Central memory CD8-positive, alpha-beta T cell (primary cell): Measurements from ENCODE around the gene ZFYVE28.

Experiments used
- ATAC-seq: fragments of 150-1000 bp; cut with Tn5 transposase; replicated peaks from 2 replicates; pipeline ENCODE4 v1.10.0; 2022; ENCODE audit warnings: mild to moderate bottlenecking, moderate FRiP score, moderate number of reproducible peaks; ENCODE audit not compliant: poor library complexity, severe bottlenecking; ENCODE audit errors: extremely low read depth
- DNase-seq, 2 donors: peaks; one replicate each; pipeline ENCODE4 v3.0.0; 2021; ENCODE audit warnings: low spot score in 2 of 2
- H3K27ac Mint-ChIP-seq: one replicate; pipeline ENCODE4 v1.8.0; 2022; ENCODE audit warnings: low read depth, mild to moderate bottlenecking, moderate library complexity, mixed read lengths
- H3K27me3 Mint-ChIP-seq: one replicate; pipeline ENCODE4 v1.8.0; 2022; ENCODE audit warnings: mixed read lengths
- H3K36me3 Mint-ChIP-seq: one replicate; pipeline ENCODE4 v1.8.0; 2022; ENCODE audit warnings: mild to moderate bottlenecking, moderate library complexity, mixed read lengths; ENCODE audit not compliant: insufficient read depth
- H3K4me1 Mint-ChIP-seq: one replicate; pipeline ENCODE4 v1.8.0; 2022; ENCODE audit warnings: mixed read lengths
- H3K4me3 Mint-ChIP-seq: one replicate; pipeline ENCODE4 v1.8.0; 2022; ENCODE audit warnings: mild to moderate bottlenecking, moderate library complexity, mixed read lengths
- H3K9me3 Mint-ChIP-seq: one replicate; pipeline ENCODE4 v1.8.0; 2022; ENCODE audit warnings: mixed read lengths

ZFYVE28 gene

GRCh38 chr4:2322227-2322626 lies 96.2 kb downstream of the ZFYVE28 start:
- Mint-ChIP-seq H3K27ac (no peak overlapping the region), H3K4me3 (no peak overlapping the region), H3K9me3 (no peaks in the 10 kb centered on the region), H3K27me3 (no peaks in the 10 kb centered on the region), H3K36me3 (peaks cover 1% of the 10 kb centered on the region), H3K4me1 (peaks cover 27% of the 10 kb centered on the region)
- ATAC-seq = no peak
- DNase-seq = peak in 1 of 2 donors; percentile 7

GRCh38 chr4:2321279-2322196 lies 96.9 kb downstream of the ZFYVE28 start:
- Mint-ChIP-seq H3K27me3 (no peaks in the 10 kb centered on the region), H3K36me3 (peaks cover 1% of the 10 kb centered on the region), H3K4me3 (peak overlapping the region; percentile 3), H3K27ac (peak overlapping the region; percentile 84), H3K9me3 (no peaks in the 10 kb centered on the region), H3K4me1 (peaks cover 27% of the 10 kb centered on the region)
- ATAC-seq (no peak), DNase-seq (peak in 1 of 2 donors; percentile 6)

- ATAC-seq (no peak), DNase-seq (no peak)
- Mint-ChIP-seq H3K4me3 (peak overlapping the region; percentile 3), H3K9me3 (no peaks in the 10 kb centered on the region), H3K36me3 (peaks cover 1% of the 10 kb centered on the region), H3K27me3 (no peaks in the 10 kb centered on the region), H3K27ac (peak overlapping the region; percentile 84), H3K4me1 (peaks cover 27% of the 10 kb centered on the region)
These were observed 97.7 kb downstream of the ZFYVE28 start for GRCh38 chr4:2320746-2321145.

GRCh38 chr4:2320152-2320551 lies 98.3 kb downstream of the ZFYVE28 start:
- Mint-ChIP-seq H3K9me3 (no peaks in the 10 kb centered on the region), H3K4me1 (peaks cover 27% of the 10 kb centered on the region), H3K4me3 (no peak overlapping the region), H3K27me3 (no peaks in the 10 kb centered on the region), H3K36me3 (peaks cover 1% of the 10 kb centered on the region), H3K27ac (peak overlapping the region; percentile 25)
- ATAC-seq (peak; percentile 58), DNase-seq (peak in 1 of 2 donors; percentile 16)

- no peaks in the 10 kb centered on the region for H3K27me3 Mint-ChIP-seq
- DNase-seq = peak in 1 of 2 donors; percentile 3
- no peaks in the 10 kb centered on the region for H3K36me3 Mint-ChIP-seq
- no peak for ATAC-seq
- H3K4me1 Mint-ChIP-seq = peaks cover 27% of the 10 kb centered on the region
- no peak overlapping the region for H3K4me3 Mint-ChIP-seq
- H3K27ac Mint-ChIP-seq = peak overlapping the region; percentile 26
- H3K9me3 Mint-ChIP-seq = no peaks in the 10 kb centered on the region
These were observed 99.6 kb downstream of the ZFYVE28 start for GRCh38 chr4:2318885-2319284.

GRCh38 chr4:2318476-2318875 lies 100.0 kb downstream of the ZFYVE28 start:
- H3K4me1 Mint-ChIP-seq = peaks cover 27% of the 10 kb centered on the region
- no peaks in the 10 kb centered on the region for H3K27me3 Mint-ChIP-seq
- DNase-seq = no peak
- no peaks in the 10 kb centered on the region for H3K9me3 Mint-ChIP-seq
- no peak overlapping the region for H3K27ac Mint-ChIP-seq
- no peak for ATAC-seq
- no peaks in the 10 kb centered on the region for H3K36me3 Mint-ChIP-seq
- no peak overlapping the region for H3K4me3 Mint-ChIP-seq

- Mint-ChIP-seq H3K36me3 (no peaks in the 10 kb centered on the region), H3K4me1 (no peaks in the 10 kb centered on the region), H3K27ac (no peak overlapping the region), H3K27me3 (no peaks in the 10 kb centered on the region), H3K9me3 (no peaks in the 10 kb centered on the region), H3K4me3 (no peak overlapping the region)
- no peak for ATAC-seq
- DNase-seq = no peak
These were observed 105.1 kb downstream of the ZFYVE28 start for GRCh38 chr4:2313366-2313765.

GRCh38 chr4:2306773-2307410 lies 111.6 kb downstream of the ZFYVE28 start:
- Mint-ChIP-seq H3K9me3 (no peaks in the 10 kb centered on the region), H3K4me3 (no peak overlapping the region), H3K27ac (no peak overlapping the region), H3K27me3 (no peaks in the 10 kb centered on the region), H3K36me3 (peaks cover 2% of the 10 kb centered on the region), H3K4me1 (no peaks in the 10 kb centered on the region)
- DNase-seq = no peak
- ATAC-seq = no peak

- no peaks in the 10 kb centered on the region for H3K27me3 Mint-ChIP-seq
- no peak overlapping the region for H3K27ac Mint-ChIP-seq
- no peak for ATAC-seq
- no peak overlapping the region for H3K4me3 Mint-ChIP-seq
- no peaks in the 10 kb centered on the region for H3K4me1 Mint-ChIP-seq
- peaks cover 4% of the 10 kb centered on the region for H3K36me3 Mint-ChIP-seq
- H3K9me3 Mint-ChIP-seq = no peaks in the 10 kb centered on the region
- peak in 1 of 2 donors; percentile 8 for DNase-seq
These were observed 112.5 kb downstream of the ZFYVE28 start for GRCh38 chr4:2305766-2306501.

GRCh38 chr4:2304877-2305561 lies 113.4 kb downstream of the ZFYVE28 start:
- Mint-ChIP-seq H3K9me3 (no peaks in the 10 kb centered on the region), H3K27ac (no peak overlapping the region), H3K27me3 (no peaks in the 10 kb centered on the region), H3K36me3 (peaks cover 6% of the 10 kb centered on the region), H3K4me3 (no peak overlapping the region), H3K4me1 (no peaks in the 10 kb centered on the region)
- DNase-seq (peak in 1 of 2 donors; percentile 10), ATAC-seq (no peak)

GRCh38 chr4:2304321-2304876 lies 114.0 kb downstream of the ZFYVE28 start:
- peak in 1 of 2 donors; percentile 12 for DNase-seq
- no peak for ATAC-seq
- Mint-ChIP-seq H3K27me3 (no peaks in the 10 kb centered on the region), H3K4me1 (no peaks in the 10 kb centered on the region), H3K4me3 (no peak overlapping the region), H3K27ac (no peak overlapping the region), H3K36me3 (peaks cover 6% of the 10 kb centered on the region), H3K9me3 (no peaks in the 10 kb centered on the region)
